HCT116 (cell line): ENCODE measurements around the gene CLEC4C. TPM values are rescaled to one million over a fixed set of nuclear protein-coding genes. Genes with fewer than 3 reads are reported as not detected.

Source experiments
- ATAC-seq: fragments of 200-7000 bp; cut with Tn5 transposase; 2 replicates; pipeline ENCODE4 v1.9.1; 2020; ENCODE audit warnings: mild to moderate bottlenecking, moderate library complexity
- BruUV-seq: library from RNA; stranded (reverse); fragments of 400-500 nt; replicated peaks from 2 replicates; lab custom pipeline; 2021; lab: Mats Ljungman, UMichigan
- CTCF ChIA-PET: fragments of 300-600 bp; sonication (Branson Sonifier 250); formaldehyde crosslinking; loops from one replicate; lab custom pipeline; 2021; ENCODE audit warnings: antibody characterized with exemption; lab: Charles Lee
- POLR2A ChIA-PET: fragments of 300-600, 350-600 bp; sonication (Branson Sonifier 250); formaldehyde crosslinking; loops from one replicate; lab custom pipeline; 2021; ENCODE audit warnings: antibody characterized with exemption; lab: Charles Lee
- RAD21 ChIA-PET, 2 experiments: fragments of 300-600 bp; sonication (Branson Sonifier 250); formaldehyde crosslinking; loops; one replicate each; lab custom pipeline; 2023; ENCODE audit warnings: low total read pairs in 2 of 2; ENCODE audit not compliant: uncharacterized antibody in 2 of 2, unreplicated experiment in 2 of 2, low non-redundant PET in 1 of 2; lab: Charles Lee
- DNase-seq: peaks from one replicate; pipeline ENCODE4 v3.0.0-alpha.2; 2010; ENCODE audit warnings: low read depth, low spot score
- H2AFZ ChIP-seq: fragments of 200-600 bp; shearing (Covaris generic), sonication (generic); 2 replicates; pipeline ENCODE4 v1.6.1; 2017; ENCODE audit warnings: low read depth, mixed run types, mixed read lengths, antibody characterized with exemption, low read length; ENCODE audit not compliant: poor library complexity, severe bottlenecking
- H3K27ac ChIP-seq: 2 replicates; pipeline ENCODE4 v1.5.1; 2012; ENCODE audit warnings: low read depth, low read length
- H3K27me3 ChIP-seq: fragments of 200-600 bp; sonication (generic); 2 replicates; pipeline ENCODE4 v1.6.1; 2016; ENCODE audit warnings: mixed run types, low read length, mixed read lengths; ENCODE audit not compliant: insufficient read depth
- H3K36me3 ChIP-seq, 2 experiments: fragments of 200-500 bp in 1 of 2; fragments of 200-600 bp in 1 of 2; sonication (Bioruptor generic) in 1 of 2; sonication (generic) in 1 of 2; 2 replicates each; pipeline versions ENCODE4 v1.5.1 to v1.6.1; 2014 to 2016; ENCODE audit warnings: low read length in 2 of 2, inconsistent platforms in 1 of 2, mixed read lengths in 1 of 2, mixed run types in 1 of 2; ENCODE audit not compliant: insufficient read depth in 2 of 2, control insufficient read depth in 1 of 2
- H3K4me1 ChIP-seq, 2 experiments: fragments of 200-600 bp in 1 of 2; sonication (generic) in 1 of 2; 2 replicates each; pipeline versions ENCODE4 v1.5.1 to v1.6.1; 2012 to 2017; ENCODE audit warnings: low read length in 2 of 2, inconsistent platforms in 1 of 2, mild to moderate bottlenecking in 1 of 2, mixed read lengths in 1 of 2, mixed run types in 1 of 2, moderate library complexity in 1 of 2; ENCODE audit not compliant: insufficient read depth in 2 of 2, control insufficient read depth in 1 of 2
- H3K4me2 ChIP-seq: fragments of 200-600 bp; sonication (generic); 2 replicates; pipeline ENCODE4 v1.6.1; 2017; ENCODE audit warnings: mixed run types, low read length, mixed read lengths
- H3K4me3 ChIP-seq, 2 experiments: fragments of 200-600 bp in 1 of 2; sonication (generic) in 1 of 2; replicated peaks in 1 of 2; 2 replicates each; pipeline ENCODE4 v1.5.1; 2011 to 2016; ENCODE audit warnings: low read length in 2 of 2, control low read depth in 1 of 2, low read depth in 1 of 2, mild to moderate bottlenecking in 1 of 2, mixed read lengths in 1 of 2, mixed run types in 1 of 2
- H3K79me2 ChIP-seq: fragments of 200-600 bp; sonication (generic); 2 replicates; pipeline ENCODE4 v1.6.1; 2017; ENCODE audit warnings: mild to moderate bottlenecking, mixed run types, low read length, moderate library complexity, mixed read lengths; ENCODE audit not compliant: insufficient read depth
- H3K9ac ChIP-seq: fragments of 200-600 bp; sonication (generic); 2 replicates; pipeline ENCODE4 v1.6.1; 2016; ENCODE audit warnings: low read length, mixed read lengths
- H3K9me2 ChIP-seq: fragments of 200-600 bp; sonication (generic), shearing (Covaris generic); 2 replicates; pipeline ENCODE4 v1.6.1; 2017; ENCODE audit warnings: mixed run types, mild to moderate bottlenecking, moderate library complexity; ENCODE audit not compliant: insufficient read depth
- H3K9me3 ChIP-seq, 2 experiments: fragments of 200-500 bp in 1 of 2; fragments of 200-600 bp in 1 of 2; sonication (Bioruptor generic) in 1 of 2; sonication (generic) in 1 of 2; 2 replicates each; pipeline ENCODE4 v1.6.1; 2014 to 2017; ENCODE audit warnings: low read length in 2 of 2, mixed read lengths in 2 of 2, inconsistent platforms in 1 of 2, low read depth in 1 of 2, mild to moderate bottlenecking in 1 of 2, mixed run types in 1 of 2, moderate library complexity in 1 of 2; ENCODE audit not compliant: control insufficient read depth in 1 of 2, insufficient read depth in 1 of 2
- H4K20me1 ChIP-seq: fragments of 200-600 bp; sonication (generic), shearing (Covaris generic); 2 replicates; pipeline ENCODE4 v1.6.1; 2017; ENCODE audit warnings: mixed run types, mild to moderate bottlenecking, moderate library complexity; ENCODE audit not compliant: insufficient read depth
- CEBPB ChIP-seq: IDR thresholded peaks from 2 replicates; pipeline ENCODE4 v1.6.1; 2012; ENCODE audit warnings: low read depth
- CTCF ChIP-seq, 3 experiments: fragments of 200-600 bp in 1 of 3; sonication (generic) in 1 of 3; IDR thresholded peaks in 2 of 3; conservative IDR thresholded peaks in 1 of 3; 2 replicates each; pipeline ENCODE4 v1.5.1; 2012 to 2017; ENCODE audit warnings: low read depth in 2 of 3, low read length in 2 of 3, antibody characterized with exemption in 1 of 3, borderline replicate concordance in 1 of 3, control low read depth in 1 of 3, mild to moderate bottlenecking in 1 of 3, mixed read lengths in 1 of 3, mixed run types in 1 of 3, moderate library complexity in 1 of 3; ENCODE audit not compliant: insufficient read depth in 1 of 3
- ELF1 ChIP-seq: IDR thresholded peaks from 2 replicates; pipeline ENCODE4 v1.6.1; 2012; ENCODE audit warnings: low read depth, borderline replicate concordance
- EZH2 ChIP-seq: fragments of 200-600 bp; sonication (generic); IDR thresholded peaks from 2 replicates; pipeline ENCODE4 v1.6.1; 2017; ENCODE audit warnings: antibody characterized with exemption, mixed run types
- JUND ChIP-seq: IDR thresholded peaks from 2 replicates; pipeline ENCODE4 v1.6.1; 2012
- POLR2A ChIP-seq: IDR thresholded peaks from 2 replicates; pipeline ENCODE4 v1.7.0; 2011; ENCODE audit warnings: borderline replicate concordance; ENCODE audit not compliant: insufficient read depth, insufficient read length; ENCODE audit errors: extremely low read depth
- POLR2AphosphoS5 ChIP-seq: IDR thresholded peaks from 2 replicates; pipeline ENCODE4 v1.6.1; 2011; ENCODE audit warnings: mild to moderate bottlenecking, low read depth, low read length, moderate library complexity
- SP1 ChIP-seq: IDR thresholded peaks from 2 replicates; pipeline ENCODE4 v1.6.1; 2012; ENCODE audit warnings: low read depth
- YY1 ChIP-seq: IDR thresholded peaks from 2 replicates; pipeline ENCODE4 v1.6.1; 2011; ENCODE audit warnings: low read length, low read depth, moderate library complexity, mild to moderate bottlenecking; ENCODE audit not compliant: insufficient replicate concordance; ENCODE audit errors: extremely low read depth
- ZNF274 ChIP-seq: fragments of 200-500 bp; sonication (Bioruptor generic); IDR thresholded peaks from 2 replicates; pipeline ENCODE4 v1.6.1; 2014; ENCODE audit warnings: mild to moderate bottlenecking, low read depth, low read length, inconsistent platforms
- intact Hi-C: fragments of 100-400 bp; cut with micrococcal nuclease; formaldehyde crosslinking; loops from 2 replicates; pipeline ENCODE4 v1.10.0; 2022
- total RNA-seq: library from RNA; stranded (reverse); gene quantifications from one replicate; pipeline ENCODE4 v1.2.1, GENCODE V29; 2021; ENCODE audit not compliant: unreplicated experiment

The CLEC4C gene
- total RNA-seq, 1 experiment from 2014 or later: not detected

GRCh38 chr12:7705846-7706245, 41.3 kb downstream of the CLEC4C start:
- Histone ChIP-seq H3K4me3 (no peak overlapping the region), H3K79me2 (no peaks in the 10 kb centered on the region), H3K9me3 (no peaks in the 10 kb centered on the region), H3K36me3 (no peaks in the 10 kb centered on the region), H3K4me1 (no peaks in the 10 kb centered on the region), H2AFZ (no peak overlapping the region), H3K27me3 (no peaks in the 10 kb centered on the region), H3K4me2 (no peak overlapping the region)
- ChIA-PET CTCF (no interaction called here), RAD21 (no interaction called here)
- intact Hi-C loops: no loop called here
- no peak for ATAC-seq
- no peak for TF ChIP-seq CEBPB
- TF ChIP-seq SP1: no peak
- TF ChIP-seq JUND: no peak
- no peak for TF ChIP-seq ZNF274
- no peak for TF ChIP-seq CTCF (IDR thresholded peaks at IDR 0.05 in 2 of 3, conservative IDR thresholded peaks at IDR 0.05 in 1 of 3; ENCODE audit: borderline replicate concordance in 1 of 3, insufficient read depth in 1 of 3, low read depth in 2 of 3, low read length in 2 of 3)
- no peak for TF ChIP-seq EZH2
- TF ChIP-seq POLR2AphosphoS5: no peak
- no peak for TF ChIP-seq ELF1
- TF ChIP-seq POLR2A: no peak
- TF ChIP-seq YY1: no peak
- TF ChIP-seq, all 23 proteins: peak for 0
- POLR2A ChIA-PET: no interaction called here
- BruUV-seq: no TSS peak
- Histone ChIP-seq H3K27ac (no peak overlapping the region), H4K20me1 (no peaks in the 10 kb centered on the region), H3K9ac (no peak overlapping the region), H3K9me2 (no peaks in the 10 kb centered on the region)
- no peak for DNase-seq
